SK-N-MC (cell line): ENCODE measurements around the gene FAM107B.

Experiments used
- EZH2 ChIP-seq: fragments of 200-600 bp; sonication (generic); IDR thresholded peaks from one replicate; pipeline ENCODE4 v1.6.1; 2017; ENCODE audit warnings: antibody characterized with exemption
- POLR2AphosphoS5 ChIP-seq: IDR thresholded peaks from 2 replicates; pipeline ENCODE4 v1.6.1; 2012; ENCODE audit warnings: mild to moderate bottlenecking, low read depth, low read length, borderline replicate concordance

GRCh38 chr10:14699482-14699881 is 75.2 kb downstream of the FAM107B start:
- TF ChIP-seq POLR2AphosphoS5 = no peak
- TF ChIP-seq EZH2 = no peak
